Peyer's patch (tissue), 4 donors: ENCODE measurements around the gene DEF6.
A peak's percentile ranks its signal among the peaks of the same experiment; 100 is the strongest.

Experiments used
- CTCF ChIP-seq, 6 experiments: fragments of 450-650 bp in 4 of 6; fragments of 200-600 bp in 2 of 6; sonication (generic) in 1 of 6; IDR thresholded peaks; one replicate each; pipeline ENCODE4 v1.5.1; 2017 to 2019; ENCODE audit warnings: antibody characterized with exemption in 6 of 6, mild to moderate bottlenecking in 3 of 6, moderate library complexity in 1 of 6
- POLR2A ChIP-seq, 2 donors: fragments of 450-650 bp; IDR thresholded peaks; one replicate each; pipeline ENCODE4 v1.5.1; 2017; ENCODE audit warnings: antibody characterized with exemption in 2 of 2, mild to moderate bottlenecking in 2 of 2, moderate library complexity in 2 of 2

- TF ChIP-seq CTCF (IDR thresholded peaks at IDR 0.05): no peak
- peak in 1 of 2 donors; percentile 1 for TF ChIP-seq POLR2A (IDR thresholded peaks at IDR 0.05)
Measured at GRCh38 chr6:35259948-35260590, 37.5 kb upstream of the DEF6 start.
